GM23338 (cell line): ENCODE data around the gene S100PBP.

Source experiments
- CREB1 ChIP-seq: fragments of 250-450 bp; sonication (Bioruptor Pico); IDR thresholded peaks from 2 replicates; pipeline ENCODE4 v1.5.0; 2020; ENCODE audit warnings: low read depth, mild to moderate bottlenecking, moderate library complexity
- CTCF ChIP-seq, 2 experiments: fragments of 200-600 bp in 1 of 2; sonication (generic) in 1 of 2; conservative IDR thresholded peaks; 2 replicates each; pipeline versions ENCODE4 v1.5.1 to v1.6.1; 2016 to 2017; ENCODE audit warnings: antibody characterized with exemption in 2 of 2, low read depth in 2 of 2, mild to moderate bottlenecking in 2 of 2, moderate library complexity in 1 of 2
- ETS1 ChIP-seq: IDR thresholded peaks from 2 replicates; pipeline ENCODE4 v1.6.1; 2016; ENCODE audit warnings: antibody characterized with exemption
- EZH2 ChIP-seq: fragments of 200-600 bp; sonication (generic); IDR thresholded peaks from one replicate; pipeline ENCODE4 v1.8.0; 2017; ENCODE audit warnings: antibody characterized with exemption, mild to moderate bottlenecking, low read depth; ENCODE audit not compliant: unreplicated experiment
- EZH2phosphoT487 ChIP-seq: fragments of 200-600 bp; sonication (generic); IDR thresholded peaks from one replicate; pipeline ENCODE4 v1.8.1; 2018; ENCODE audit warnings: antibody characterized with exemption; ENCODE audit not compliant: unreplicated experiment
- JUNB ChIP-seq: IDR thresholded peaks from one replicate; pipeline ENCODE4 v1.6.1; 2016; ENCODE audit warnings: antibody characterized with exemption; ENCODE audit not compliant: unreplicated experiment
- NANOG ChIP-seq: IDR thresholded peaks from 2 replicates; pipeline ENCODE4 v1.6.1; 2016; ENCODE audit warnings: antibody characterized with exemption, borderline replicate concordance
- POLR2AphosphoS5 ChIP-seq: IDR thresholded peaks from 2 replicates; pipeline ENCODE4 v1.6.1; 2016; ENCODE audit warnings: antibody characterized with exemption, low read depth
- REST ChIP-seq: IDR thresholded peaks from one replicate; pipeline ENCODE4 v1.6.1; 2018; ENCODE audit warnings: antibody characterized with exemption; ENCODE audit not compliant: unreplicated experiment
- STAT1 ChIP-seq: IDR thresholded peaks from one replicate; pipeline ENCODE4 v1.6.1; 2016; ENCODE audit warnings: antibody characterized with exemption; ENCODE audit not compliant: unreplicated experiment
- TF ChIP-seq, protein P1 (sequence below): fragments of 250-450 bp; sonication (Bioruptor Pico); IDR thresholded peaks from 2 replicates; pipeline ENCODE4 v1.5.0; 2020; ENCODE audit warnings: mild to moderate bottlenecking, moderate library complexity

GRCh38 chr1:32872192-32872460, 54.7 kb downstream of the S100PBP start:
- TF ChIP-seq EZH2 (no peak), JUNB (no peak), CTCF (conservative IDR thresholded peaks at IDR 0.05; ENCODE audit: low read depth in 2 of 2) (no peak), POLR2AphosphoS5 (no peak), STAT1 (no peak), EZH2phosphoT487 (no peak), CREB1 (CRISPR knock-in tag) (no peak), REST (no peak), NANOG (no peak), ETS1 (no peak)
- TF ChIP-seq, protein P1, sequence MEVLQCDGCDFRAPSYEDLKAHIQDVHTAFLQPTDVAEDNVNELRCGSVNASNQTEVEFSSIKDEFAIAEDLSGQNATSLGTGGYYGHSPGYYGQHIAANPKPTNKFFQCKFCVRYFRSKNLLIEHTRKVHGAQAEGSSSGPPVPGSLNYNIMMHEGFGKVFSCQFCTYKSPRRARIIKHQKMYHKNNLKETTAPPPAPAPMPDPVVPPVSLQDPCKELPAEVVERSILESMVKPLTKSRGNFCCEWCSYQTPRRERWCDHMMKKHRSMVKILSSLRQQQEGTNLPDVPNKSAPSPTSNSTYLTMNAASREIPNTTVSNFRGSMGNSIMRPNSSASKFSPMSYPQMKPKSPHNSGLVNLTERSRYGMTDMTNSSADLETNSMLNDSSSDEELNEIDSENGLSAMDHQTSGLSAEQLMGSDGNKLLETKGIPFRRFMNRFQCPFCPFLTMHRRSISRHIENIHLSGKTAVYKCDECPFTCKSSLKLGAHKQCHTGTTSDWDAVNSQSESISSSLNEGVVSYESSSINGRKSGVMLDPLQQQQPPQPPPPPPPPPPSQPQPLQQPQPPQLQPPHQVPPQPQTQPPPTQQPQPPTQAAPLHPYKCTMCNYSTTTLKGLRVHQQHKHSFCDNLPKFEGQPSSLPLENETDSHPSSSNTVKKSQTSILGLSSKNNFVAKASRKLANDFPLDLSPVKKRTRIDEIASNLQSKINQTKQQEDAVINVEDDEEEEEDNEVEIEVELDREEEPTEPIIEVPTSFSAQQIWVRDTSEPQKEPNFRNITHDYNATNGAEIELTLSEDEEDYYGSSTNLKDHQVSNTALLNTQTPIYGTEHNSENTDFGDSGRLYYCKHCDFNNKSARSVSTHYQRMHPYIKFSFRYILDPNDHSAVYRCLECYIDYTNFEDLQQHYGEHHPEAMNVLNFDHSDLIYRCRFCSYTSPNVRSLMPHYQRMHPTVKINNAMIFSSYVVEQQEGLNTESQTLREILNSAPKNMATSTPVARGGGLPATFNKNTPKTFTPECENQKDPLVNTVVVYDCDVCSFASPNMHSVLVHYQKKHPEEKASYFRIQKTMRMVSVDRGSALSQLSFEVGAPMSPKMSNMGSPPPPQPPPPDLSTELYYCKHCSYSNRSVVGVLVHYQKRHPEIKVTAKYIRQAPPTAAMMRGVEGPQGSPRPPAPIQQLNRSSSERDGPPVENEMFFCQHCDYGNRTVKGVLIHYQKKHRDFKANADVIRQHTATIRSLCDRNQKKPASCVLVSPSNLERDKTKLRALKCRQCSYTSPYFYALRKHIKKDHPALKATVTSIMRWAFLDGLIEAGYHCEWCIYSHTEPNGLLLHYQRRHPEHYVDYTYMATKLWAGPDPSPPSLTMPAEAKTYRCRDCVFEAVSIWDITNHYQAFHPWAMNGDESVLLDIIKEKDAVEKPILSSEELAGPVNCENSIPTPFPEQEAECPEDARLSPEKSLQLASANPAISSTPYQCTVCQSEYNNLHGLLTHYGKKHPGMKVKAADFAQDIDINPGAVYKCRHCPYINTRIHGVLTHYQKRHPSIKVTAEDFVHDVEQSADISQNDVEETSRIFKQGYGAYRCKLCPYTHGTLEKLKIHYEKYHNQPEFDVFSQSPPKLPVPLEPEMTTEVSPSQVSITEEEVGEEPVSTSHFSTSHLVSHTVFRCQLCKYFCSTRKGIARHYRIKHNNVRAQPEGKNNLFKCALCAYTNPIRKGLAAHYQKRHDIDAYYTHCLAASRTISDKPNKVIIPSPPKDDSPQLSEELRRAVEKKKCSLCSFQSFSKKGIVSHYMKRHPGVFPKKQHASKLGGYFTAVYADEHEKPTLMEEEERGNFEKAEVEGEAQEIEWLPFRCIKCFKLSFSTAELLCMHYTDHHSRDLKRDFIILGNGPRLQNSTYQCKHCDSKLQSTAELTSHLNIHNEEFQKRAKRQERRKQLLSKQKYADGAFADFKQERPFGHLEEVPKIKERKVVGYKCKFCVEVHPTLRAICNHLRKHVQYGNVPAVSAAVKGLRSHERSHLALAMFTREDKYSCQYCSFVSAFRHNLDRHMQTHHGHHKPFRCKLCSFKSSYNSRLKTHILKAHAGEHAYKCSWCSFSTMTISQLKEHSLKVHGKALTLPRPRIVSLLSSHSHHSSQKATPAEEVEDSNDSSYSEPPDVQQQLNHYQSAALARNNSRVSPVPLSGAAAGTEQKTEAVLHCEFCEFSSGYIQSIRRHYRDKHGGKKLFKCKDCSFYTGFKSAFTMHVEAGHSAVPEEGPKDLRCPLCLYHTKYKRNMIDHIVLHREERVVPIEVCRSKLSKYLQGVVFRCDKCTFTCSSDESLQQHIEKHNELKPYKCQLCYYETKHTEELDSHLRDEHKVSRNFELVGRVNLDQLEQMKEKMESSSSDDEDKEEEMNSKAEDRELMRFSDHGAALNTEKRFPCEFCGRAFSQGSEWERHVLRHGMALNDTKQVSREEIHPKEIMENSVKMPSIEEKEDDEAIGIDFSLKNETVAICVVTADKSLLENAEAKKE (CRISPR knock-in tag), result no peak
